Panc1 (cell line): ENCODE measurements around the gene SASS6.

Experiments used
- CTCF ChIP-seq: fragments of 450-650 bp; IDR thresholded peaks from 2 replicates; pipeline ENCODE4 v1.5.1; 2017; ENCODE audit warnings: mild to moderate bottlenecking
- POLR2AphosphoS5 ChIP-seq: IDR thresholded peaks from 2 replicates; pipeline ENCODE4 v1.6.1; 2012; ENCODE audit warnings: mild to moderate bottlenecking, low read depth, low read length, moderate library complexity
- REST ChIP-seq, 2 experiments: IDR thresholded peaks; 2 replicates each; pipeline ENCODE4 v1.6.1; 2011 to 2012; ENCODE audit warnings: low read depth in 2 of 2, control low read depth in 1 of 2, low read length in 1 of 2, mild to moderate bottlenecking in 1 of 2, moderate library complexity in 1 of 2; ENCODE audit not compliant: insufficient read depth in 1 of 2
- SIN3A ChIP-seq: IDR thresholded peaks from 2 replicates; pipeline ENCODE4 v1.6.1; 2012; ENCODE audit warnings: low read depth, mild to moderate bottlenecking, low read length, moderate library complexity, borderline replicate concordance; ENCODE audit not compliant: insufficient read depth

GRCh38 chr1:100122177-100122576 is 10.6 kb downstream of the SASS6 start:
- no peak for TF ChIP-seq CTCF
- no peak for TF ChIP-seq POLR2AphosphoS5
- no peak for TF ChIP-seq REST (IDR thresholded peaks at IDR 0.05; ENCODE audit: insufficient read depth in 1 of 2, low read depth in 2 of 2, low read length in 1 of 2)
- no peak for TF ChIP-seq SIN3A
